Kidney (tissue), 14 donors: Measurements from ENCODE around the gene NREP. TPM values are rescaled to one million over a fixed set of nuclear protein-coding genes. Genes with fewer than 3 reads are reported as not detected.
A peak's percentile ranks its signal among the peaks of the same experiment; 100 is the strongest.

Source experiments
- DNase-seq, 5 donors: peaks; one replicate each; pipeline ENCODE4 v3.0.0-alpha.2; 2013 to 2020
- FAIRE-seq: peaks from 2 replicates; lab custom pipeline; 2012; peaks lifted over from hg19 to GRCh38; lab: Jason Lieb, UNC
- H3K27ac ChIP-seq, 2 donors: one replicate each; pipeline ENCODE4 v1.7.0; 2013; ENCODE audit warnings: low read depth in 2 of 2, low read length in 2 of 2, inconsistent platforms in 1 of 2
- H3K27me3 ChIP-seq: one replicate; pipeline ENCODE4 v1.7.1; 2013; ENCODE audit warnings: low read length, inconsistent platforms; ENCODE audit not compliant: control insufficient read depth, insufficient read depth
- H3K36me3 ChIP-seq, 3 donors: one replicate each; pipeline versions ENCODE4 v1.7.0 to v1.7.1; 2013; ENCODE audit warnings: low read length in 3 of 3, control low read depth in 1 of 3, inconsistent platforms in 1 of 3; ENCODE audit not compliant: insufficient read depth in 3 of 3, control insufficient read depth in 2 of 3
- H3K4me1 ChIP-seq, 3 donors: one replicate each; pipeline versions ENCODE4 v1.7.0 to v1.7.1; 2013; ENCODE audit warnings: low read length in 3 of 3, inconsistent platforms in 1 of 3, low read depth in 1 of 3; ENCODE audit not compliant: control insufficient read depth in 2 of 3, insufficient read depth in 2 of 3
- H3K4me3 ChIP-seq, 3 donors: one replicate each; pipeline versions ENCODE4 v1.7.0 to v1.8.1; 2013; ENCODE audit warnings: low read length in 3 of 3, control low read depth in 1 of 3, inconsistent platforms in 1 of 3
- H3K9ac ChIP-seq, 3 donors: one replicate each; pipeline versions ENCODE4 v1.7.0 to v1.7.1; 2013; ENCODE audit warnings: low read length in 3 of 3, control low read depth in 1 of 3, inconsistent platforms in 1 of 3
- H3K9me3 ChIP-seq, 3 donors: one replicate each; pipeline versions ENCODE4 v1.7.0 to v1.7.1; 2013; ENCODE audit warnings: low read length in 3 of 3, control low read depth in 1 of 3, inconsistent platforms in 1 of 3; ENCODE audit not compliant: control insufficient read depth in 2 of 3, insufficient read depth in 1 of 3
- intact Hi-C: fragments of 100-400 bp; cut with DNase I; formaldehyde crosslinking; loops from one replicate; pipeline ENCODE4 v1.11.1; 2022
- polyA plus RNA-seq: library from polyadenylated mRNA; stranded (reverse); fragments of 350-450 nt; fragmentation: Illumina TruSeq; extraction: RNeasy Lipid Tissue Mini Kit (QIAGEN cat#74804); gene quantifications from one replicate; pipeline ENCODE4 v1.2.3, GENCODE V29; 2014; ENCODE audit warnings: low read depth, low replicate concordance; ENCODE audit not compliant: insufficient read depth
- total RNA-seq: library from RNA; stranded (reverse); fragmentation: NEBNext Ultra II Directional; extraction: Animal tissue kit (Norgen Biotek cat#: 25700); gene quantifications from one replicate; pipeline ENCODE4 v1.2.1, GENCODE V29; 2021
- TF ChIP-seq, protein P1 (sequence below): IDR thresholded peaks from 3 replicates; pipeline ENCODE4 v1.5.1; 2012; ENCODE audit warnings: mild to moderate bottlenecking, moderate library complexity, borderline replicate concordance; ENCODE audit not compliant: insufficient read depth; ENCODE audit errors: extremely low read depth
- donor health status: control.
- donor health status: control.
- donor health status: control.
- donor health status: control.
- donor health status: control.
- donor health status: DM: yes; HTN: yes; CAD: no.
- donor health status: Normal renal cell carcinoma (clear cell type).

Gene NREP
- total and polyA plus RNA-seq, 2 donors from 2014 or later = 20.9 to 37.0 TPM

DNA sequence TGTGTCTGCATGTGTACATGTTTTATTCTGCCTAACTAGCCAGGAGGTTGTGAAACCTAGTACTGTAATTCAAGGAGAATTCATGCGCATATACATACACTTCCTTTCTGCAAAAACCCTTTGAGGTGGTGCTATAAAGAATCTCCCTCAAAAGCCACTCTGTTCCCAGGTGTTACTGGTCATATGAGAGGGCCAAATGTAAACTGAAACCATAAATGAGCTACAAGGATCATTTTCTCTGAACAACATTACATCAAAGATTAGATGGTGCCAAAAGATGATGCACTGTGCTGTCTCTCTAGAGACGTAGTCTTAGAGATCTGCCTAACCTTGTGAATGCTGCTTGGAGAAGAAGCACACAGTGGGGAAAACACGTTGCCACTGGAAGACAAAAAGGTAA, 15.7 kb downstream of the NREP start:
- Histone ChIP-seq H3K27me3 (no peaks in the 10 kb centered on the region), H3K4me3 (no peak overlapping the region), H3K9ac (no peak overlapping the region), H3K9me3 (no peaks in the 10 kb centered on the region), H3K27ac (no peak overlapping the region), H3K4me1 (peaks cover 10 to 35% (median 19%) of the 10 kb centered on the region in 3 donors), H3K36me3 (no peaks in the 10 kb centered on the region)
- FAIRE-seq (no peak), DNase-seq (peak in 1 of 5 donors; percentile 46)
- TF ChIP-seq, protein P1, sequence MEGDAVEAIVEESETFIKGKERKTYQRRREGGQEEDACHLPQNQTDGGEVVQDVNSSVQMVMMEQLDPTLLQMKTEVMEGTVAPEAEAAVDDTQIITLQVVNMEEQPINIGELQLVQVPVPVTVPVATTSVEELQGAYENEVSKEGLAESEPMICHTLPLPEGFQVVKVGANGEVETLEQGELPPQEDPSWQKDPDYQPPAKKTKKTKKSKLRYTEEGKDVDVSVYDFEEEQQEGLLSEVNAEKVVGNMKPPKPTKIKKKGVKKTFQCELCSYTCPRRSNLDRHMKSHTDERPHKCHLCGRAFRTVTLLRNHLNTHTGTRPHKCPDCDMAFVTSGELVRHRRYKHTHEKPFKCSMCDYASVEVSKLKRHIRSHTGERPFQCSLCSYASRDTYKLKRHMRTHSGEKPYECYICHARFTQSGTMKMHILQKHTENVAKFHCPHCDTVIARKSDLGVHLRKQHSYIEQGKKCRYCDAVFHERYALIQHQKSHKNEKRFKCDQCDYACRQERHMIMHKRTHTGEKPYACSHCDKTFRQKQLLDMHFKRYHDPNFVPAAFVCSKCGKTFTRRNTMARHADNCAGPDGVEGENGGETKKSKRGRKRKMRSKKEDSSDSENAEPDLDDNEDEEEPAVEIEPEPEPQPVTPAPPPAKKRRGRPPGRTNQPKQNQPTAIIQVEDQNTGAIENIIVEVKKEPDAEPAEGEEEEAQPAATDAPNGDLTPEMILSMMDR = no peak
- intact Hi-C loops = no loop called here

DNA sequence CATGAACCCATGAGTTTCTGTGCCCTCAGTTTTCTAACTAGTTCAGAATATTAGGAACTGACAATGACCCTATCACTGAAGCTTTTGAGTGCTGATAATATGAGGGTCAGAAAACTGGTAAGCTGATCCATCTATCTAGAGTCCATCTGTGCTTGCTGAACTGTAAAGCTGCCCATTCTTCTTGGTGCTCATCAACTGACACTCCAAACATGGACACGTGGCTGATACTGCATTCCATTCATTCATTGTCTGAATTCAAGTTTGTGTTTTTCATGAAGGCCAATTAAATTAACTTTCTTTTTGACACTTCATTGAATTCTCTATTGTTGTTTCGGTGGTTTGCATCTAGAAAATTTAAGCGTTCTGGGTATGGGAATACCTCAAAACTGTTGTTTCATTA, 17.6 kb downstream of the NREP start:
- intact Hi-C loops = no loop called here
- Histone ChIP-seq H3K4me1 (peaks cover 13 to 48% (median 19%) of the 10 kb centered on the region in 3 donors), H3K4me3 (no peak overlapping the region), H3K9me3 (no peaks in the 10 kb centered on the region), H3K27me3 (no peaks in the 10 kb centered on the region), H3K9ac (no peak overlapping the region), H3K36me3 (peaks cover 0 to 2% (median 0%) of the 10 kb centered on the region in 3 donors), H3K27ac (no peak overlapping the region)
- FAIRE-seq (no peak), DNase-seq (no peak)
- TF ChIP-seq, protein P1 = no peak

DNA sequence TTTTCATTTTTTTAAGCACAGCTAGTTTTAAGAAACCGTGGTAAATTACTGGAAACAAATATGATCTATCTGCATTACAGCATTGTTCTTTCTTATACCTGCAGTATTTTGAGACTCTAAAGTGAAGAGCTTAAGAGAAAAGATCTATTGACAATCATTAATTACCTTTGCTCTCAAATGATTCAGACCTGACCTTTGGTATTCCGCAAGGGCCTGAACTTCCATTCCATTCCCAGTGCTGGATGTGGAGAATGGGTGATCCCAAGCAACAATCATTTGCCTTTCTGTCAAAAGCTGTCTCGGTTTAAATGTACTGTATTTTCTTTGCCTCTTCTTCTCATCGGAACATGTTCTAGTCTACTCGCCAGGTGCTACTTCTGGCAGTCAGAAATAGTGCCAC, 18.9 kb downstream of the NREP start:
- peaks cover 0 to 7% (median 3%) of the 10 kb centered on the region in 3 donors for H3K36me3 ChIP-seq
- TF ChIP-seq, protein P1 = no peak
- H3K27ac ChIP-seq = no peak overlapping the region
- peaks cover 13 to 48% (median 21%) of the 10 kb centered on the region in 3 donors for H3K4me1 ChIP-seq
- H3K9me3 ChIP-seq = no peaks in the 10 kb centered on the region
- H3K27me3 ChIP-seq = no peaks in the 10 kb centered on the region
- no peak overlapping the region for H3K9ac ChIP-seq
- DNase-seq = no peak
- no peak for FAIRE-seq
- no peak overlapping the region for H3K4me3 ChIP-seq
- intact Hi-C loops = no loop called here

DNA sequence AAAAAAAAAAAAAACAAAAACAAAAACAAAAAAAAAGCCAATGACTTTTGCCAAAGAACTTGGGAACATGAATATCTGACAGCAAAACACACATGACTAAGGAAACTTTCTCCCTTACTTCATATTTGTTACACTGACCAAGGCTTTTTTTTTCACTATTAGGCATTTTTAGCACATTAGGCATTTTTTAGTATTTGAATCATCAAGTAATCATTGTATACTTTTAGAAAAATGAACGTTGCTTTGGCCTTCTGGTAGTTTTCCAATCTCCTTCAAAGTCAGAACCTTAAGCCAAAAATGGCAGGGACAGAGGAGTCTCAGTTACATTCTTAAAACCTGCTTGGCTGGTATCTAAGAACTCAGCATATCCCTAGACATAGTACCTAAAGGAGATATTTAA, 19.3 kb downstream of the NREP start:
- Histone ChIP-seq H3K4me3 (no peak overlapping the region), H3K27ac (no peak overlapping the region), H3K27me3 (no peaks in the 10 kb centered on the region), H3K9me3 (no peaks in the 10 kb centered on the region), H3K36me3 (peaks cover 0 to 7% (median 4%) of the 10 kb centered on the region in 3 donors), H3K9ac (no peak overlapping the region), H3K4me1 (peaks cover 12 to 45% (median 20%) of the 10 kb centered on the region in 3 donors)
- intact Hi-C loops = no loop called here
- DNase-seq (no peak), FAIRE-seq (no peak)
- TF ChIP-seq, protein P1 = no peak
